GM19324 (cell line): ENCODE measurements around the gene AMOTL2.

Experiments used
- ATAC-seq: cut with Tn5 transposase; IDR thresholded peaks from one replicate; pipeline ENCODE4 v1.9.1; 2021; ENCODE audit warnings: mild to moderate bottlenecking, moderate library complexity; ENCODE audit not compliant: unreplicated experiment, low FRiP score

AMOTL2 gene

DNA sequence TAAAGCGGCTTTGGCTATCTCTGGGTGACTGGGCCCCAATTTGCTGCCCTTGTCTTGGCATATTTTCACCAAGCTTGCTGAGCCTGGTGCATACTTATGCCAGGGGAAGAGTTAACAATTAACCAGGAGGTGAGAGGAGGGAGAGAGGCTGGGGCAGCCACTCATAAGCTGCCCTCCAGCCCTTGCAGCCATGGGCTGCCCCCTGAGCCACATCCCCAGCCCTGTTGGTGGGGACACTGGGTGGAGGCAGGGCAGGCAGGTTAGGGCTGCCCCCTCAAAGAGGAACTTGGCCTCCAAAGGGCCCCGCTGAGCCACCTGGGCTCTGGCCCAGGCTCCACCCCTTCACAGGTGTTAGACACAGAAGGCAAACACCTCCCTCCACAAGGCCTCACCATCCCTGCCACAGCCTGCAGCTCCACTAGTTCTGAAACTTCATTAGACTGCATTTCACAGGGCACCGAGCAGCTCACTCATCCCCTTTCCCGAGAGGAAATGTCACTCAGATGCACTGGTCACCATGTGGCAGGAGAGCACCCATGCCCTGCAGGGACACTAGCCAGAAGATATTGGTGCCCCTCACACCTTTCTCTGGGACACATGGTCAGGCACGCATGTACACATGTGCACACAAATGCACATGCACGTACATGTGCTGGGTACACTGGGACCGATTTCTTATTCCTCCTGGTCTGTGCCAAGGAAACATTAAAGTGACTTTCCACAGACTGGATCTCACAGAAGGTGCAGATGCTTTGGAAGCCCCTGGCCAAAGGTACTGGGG, 20.2 kb downstream of the AMOTL2 start:
- ATAC-seq: no peak

DNA sequence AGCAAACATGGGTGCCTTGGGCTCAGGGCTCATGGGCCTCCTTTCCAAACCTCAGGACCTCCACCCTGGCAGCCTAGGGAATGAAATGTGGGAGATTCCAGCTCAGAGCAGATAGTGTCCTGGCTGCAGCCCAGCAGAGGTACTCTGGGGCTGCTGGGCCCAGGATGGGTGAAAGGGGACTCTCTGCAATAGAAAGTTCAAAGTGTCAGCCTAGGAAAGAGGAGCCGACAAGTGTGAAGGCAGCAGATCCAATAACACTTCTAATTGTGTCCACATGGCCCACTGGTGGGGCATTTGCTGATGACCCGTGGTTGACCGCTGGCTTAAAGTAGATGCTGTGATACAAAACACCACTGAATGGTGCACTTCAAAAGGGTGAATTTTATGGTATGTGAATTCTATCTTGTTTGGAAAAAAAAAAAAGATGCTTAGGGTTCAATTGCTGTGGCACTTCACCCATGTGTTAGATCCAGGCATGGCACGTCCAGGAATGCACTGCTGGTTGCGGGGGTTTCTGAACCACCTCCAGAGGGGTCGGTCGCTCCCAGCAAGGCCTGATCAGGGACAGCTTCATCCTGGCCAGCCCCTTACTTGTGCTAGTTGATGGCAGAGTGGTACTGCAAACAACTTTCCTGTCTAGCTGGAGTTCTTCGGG, 20.9 kb downstream of the AMOTL2 start:
- ATAC-seq: no peak

DNA sequence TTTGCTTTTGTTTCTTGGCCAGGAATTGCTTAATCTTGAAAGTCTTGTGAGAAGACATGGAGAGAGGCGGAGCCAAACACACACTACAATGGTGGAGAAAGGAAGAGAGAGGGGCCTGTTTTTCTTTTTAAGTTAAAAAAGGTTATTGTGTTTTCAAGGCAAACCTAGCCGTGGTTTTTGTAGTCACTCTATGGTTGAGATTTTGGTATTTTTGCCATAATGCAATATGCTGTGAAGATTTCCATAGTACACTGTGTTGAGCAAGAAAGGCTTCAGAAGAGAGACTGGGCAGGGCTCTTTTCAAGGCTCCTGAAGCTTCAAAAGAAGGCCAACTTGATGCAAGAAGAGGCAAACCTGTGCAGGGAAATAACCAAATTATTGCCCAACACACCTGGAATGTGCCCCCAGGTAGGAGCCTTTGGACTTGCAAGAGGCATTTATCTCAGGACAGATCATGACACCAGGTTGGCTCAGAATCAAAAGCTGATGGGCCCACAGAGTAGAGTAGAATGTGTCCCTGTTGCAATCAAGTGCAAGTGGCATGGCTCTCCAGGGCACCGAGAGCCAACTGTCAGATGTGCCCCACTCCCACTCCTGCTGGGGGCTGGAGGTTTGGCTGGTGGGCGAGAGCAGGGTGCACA, 22.1 kb downstream of the AMOTL2 start:
- ATAC-seq: no peak

DNA sequence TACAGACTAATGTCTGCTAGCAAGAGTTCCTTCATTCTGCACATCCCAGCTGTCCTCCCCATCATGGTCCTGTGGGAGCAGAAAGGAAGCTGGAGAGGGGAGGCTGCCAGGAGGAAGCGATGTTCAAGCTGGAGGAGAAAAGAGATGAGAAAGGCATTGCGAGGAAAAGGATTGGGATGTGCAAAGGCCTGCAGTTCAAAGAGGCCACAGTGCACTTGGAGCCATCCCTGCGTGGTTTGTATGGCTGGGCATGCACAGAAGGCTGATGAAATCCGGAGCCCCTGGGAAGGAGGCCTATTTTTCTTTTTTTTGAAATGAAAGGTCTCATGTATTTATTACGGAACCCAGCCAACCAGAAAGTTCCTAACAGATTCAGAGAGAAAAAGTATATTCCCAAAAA, 22.8 kb downstream of the AMOTL2 start:
- ATAC-seq: no peak

- ATAC-seq: no peak
Measured at GRCh38 chr3:134350861-134351311, 23.4 kb downstream of the AMOTL2 start.

DNA sequence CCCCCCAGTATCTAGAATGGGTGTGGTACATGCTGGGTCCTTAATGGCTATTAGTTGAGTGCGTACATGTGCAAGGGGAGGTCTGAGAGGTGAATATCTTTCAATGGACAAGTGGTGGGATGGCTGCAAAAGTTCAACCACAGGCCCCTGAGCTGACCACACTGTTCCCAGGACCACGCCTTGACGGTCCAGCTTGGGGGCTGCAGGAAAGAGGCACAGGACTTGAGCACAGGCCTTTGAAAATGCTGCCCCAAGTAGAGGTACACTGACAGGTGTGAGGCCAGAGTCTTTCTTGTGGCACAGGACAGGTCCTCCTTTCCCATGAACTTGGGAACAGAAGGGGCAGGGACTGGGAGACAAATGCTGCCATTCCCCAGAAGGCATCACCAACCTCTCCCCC, 24.0 kb downstream of the AMOTL2 start:
- ATAC-seq: no peak

DNA sequence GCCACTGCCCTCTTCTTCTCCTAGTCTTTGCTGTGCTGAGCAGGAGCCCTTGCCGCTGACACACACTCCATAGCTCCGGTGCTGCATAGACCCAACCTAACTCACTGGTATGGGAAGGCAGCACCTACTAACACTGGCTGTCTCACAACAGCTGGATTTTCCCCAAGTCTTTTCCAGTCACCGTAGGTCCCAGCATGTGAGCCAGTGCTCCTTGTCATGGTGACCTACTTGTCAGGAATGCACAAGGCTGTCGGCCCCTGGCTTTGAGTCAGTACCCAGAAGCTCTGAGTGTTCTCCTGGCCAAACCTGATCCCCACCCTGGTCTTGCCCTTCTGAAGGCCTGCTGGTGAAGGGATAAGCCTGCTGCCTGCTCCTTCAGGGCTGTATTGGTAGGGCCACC, 25.7 kb downstream of the AMOTL2 start:
- no peak for ATAC-seq

GRCh38 chr3:134347551-134347950, 26.7 kb downstream of the AMOTL2 start:
- ATAC-seq: no peak

DNA sequence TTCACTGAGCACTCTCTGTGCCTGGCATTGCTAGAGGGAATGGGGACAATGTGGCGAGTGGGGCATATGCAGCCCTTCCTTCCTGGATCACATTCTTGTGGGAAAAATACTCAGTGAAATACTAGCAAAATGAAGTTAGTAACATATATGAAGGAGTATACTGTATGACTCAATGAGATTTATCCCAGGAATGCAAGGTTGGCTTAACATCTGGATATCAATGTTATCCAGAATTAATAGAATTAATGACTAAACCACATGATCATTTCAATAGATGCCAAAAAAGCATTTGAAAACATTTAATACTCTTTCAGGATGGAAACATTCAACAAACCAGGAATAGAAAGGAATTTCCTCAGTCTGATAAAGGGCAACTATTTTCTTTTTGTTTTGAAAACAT, 27.5 kb downstream of the AMOTL2 start:
- ATAC-seq: no peak

GRCh38 chr3:134345202-134345601, 29.0 kb downstream of the AMOTL2 start:
- no peak for ATAC-seq

DNA sequence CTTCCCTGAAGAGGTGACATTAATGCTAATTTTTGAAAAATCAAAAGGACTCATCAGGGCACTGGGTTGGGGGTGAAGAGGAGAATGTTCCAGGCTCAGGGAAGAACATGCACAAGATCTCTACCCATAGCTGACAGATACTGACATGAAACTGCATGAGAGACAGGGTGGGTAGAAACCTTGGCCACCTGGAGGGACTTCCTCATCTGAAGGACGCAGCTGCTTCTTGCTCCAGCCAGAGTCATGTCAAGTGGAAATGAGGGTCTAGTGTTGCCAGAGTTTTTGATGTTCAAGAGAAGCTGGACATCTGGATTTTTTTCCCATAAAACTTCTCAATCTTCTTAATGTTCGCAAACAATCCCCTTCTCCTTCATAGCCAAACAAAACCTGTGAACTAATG, 29.7 kb downstream of the AMOTL2 start:
- ATAC-seq: no peak

GRCh38 chr3:134342259-134342658, 32.0 kb downstream of the AMOTL2 start:
- ATAC-seq: no peak

DNA sequence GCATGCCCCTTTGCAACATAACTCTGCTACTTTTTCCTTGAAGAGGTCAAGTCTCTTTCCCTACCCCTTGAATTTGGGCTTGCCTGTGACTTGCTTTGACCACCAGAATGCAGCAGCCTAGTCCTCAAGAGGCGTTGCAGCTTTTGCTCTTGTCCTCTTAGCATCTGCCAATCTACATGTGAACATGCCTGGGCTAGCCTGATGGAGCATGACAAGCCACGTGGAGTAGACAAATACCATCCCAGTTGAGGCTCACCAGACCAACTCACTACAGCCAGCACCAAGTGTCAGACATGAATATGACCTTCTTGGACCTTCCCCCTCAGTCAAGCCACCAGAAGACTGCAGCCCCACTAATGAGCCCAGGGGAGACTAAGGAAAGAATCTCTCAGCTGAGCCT, 32.9 kb downstream of the AMOTL2 start:
- ATAC-seq: no peak

DNA sequence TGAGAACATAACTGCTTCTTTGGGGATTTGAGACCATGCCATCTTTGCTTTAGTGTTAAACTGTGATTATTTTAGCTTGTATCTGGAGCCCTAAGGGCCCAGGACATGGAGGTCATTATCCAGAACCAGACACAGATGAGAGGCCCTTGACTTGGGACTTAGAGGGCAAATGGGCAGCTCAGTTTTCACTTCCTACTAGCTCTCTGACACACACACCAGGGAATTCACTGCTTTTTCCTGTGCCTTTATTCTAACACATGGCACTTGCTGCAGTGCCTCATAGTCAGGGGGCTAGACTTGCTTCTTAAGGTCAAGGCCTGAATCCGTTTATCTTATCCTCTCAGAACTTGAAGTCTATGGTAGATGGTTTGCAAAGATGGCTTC, 33.3 kb downstream of the AMOTL2 start:
- ATAC-seq: no peak

GRCh38 chr3:134340362-134340981, 33.8 kb downstream of the AMOTL2 start:
- no peak for ATAC-seq

DNA sequence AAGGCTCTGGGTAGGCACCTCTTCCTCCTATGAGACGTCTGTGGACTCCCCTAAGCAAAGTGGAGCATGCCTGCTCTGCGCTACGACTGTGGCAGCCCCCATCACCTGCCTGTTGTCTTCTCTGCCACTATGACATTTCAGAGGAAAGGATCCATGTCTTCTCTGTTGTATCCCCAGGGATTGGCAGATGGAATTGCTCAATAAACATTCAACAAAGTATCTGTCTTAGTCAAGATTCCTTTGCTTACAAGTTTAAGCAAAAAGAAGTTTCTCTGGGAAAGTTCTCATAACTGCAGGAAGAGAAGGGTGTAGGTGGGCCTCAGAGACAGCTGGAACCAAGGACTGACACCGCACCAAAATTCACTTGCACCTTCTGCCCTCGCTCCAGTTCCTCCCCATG, 34.3 kb downstream of the AMOTL2 start:
- ATAC-seq: no peak

DNA sequence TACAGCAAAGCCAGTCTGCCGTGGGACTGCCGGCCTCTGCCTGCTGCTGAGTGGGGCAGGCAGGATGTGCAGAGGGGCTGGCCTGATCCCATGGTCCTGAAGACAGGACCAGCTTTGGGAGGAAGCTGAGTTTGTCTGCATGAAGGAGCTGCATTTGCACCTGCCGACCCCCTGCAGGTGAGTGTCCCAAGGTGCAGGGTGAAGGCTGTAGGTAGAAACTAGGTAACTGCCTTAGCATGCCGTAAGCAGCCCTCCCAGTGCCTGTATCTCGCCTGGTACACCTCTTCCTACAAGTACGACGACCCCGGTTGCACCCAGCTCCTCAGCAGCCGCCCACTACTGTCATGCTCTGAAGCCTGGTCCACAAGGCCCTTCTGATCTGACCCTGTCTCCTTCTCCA, 34.9 kb downstream of the AMOTL2 start:
- ATAC-seq: no peak

- ATAC-seq: no peak
Measured at GRCh38 chr3:134338516-134339261, 35.6 kb downstream of the AMOTL2 start.

DNA sequence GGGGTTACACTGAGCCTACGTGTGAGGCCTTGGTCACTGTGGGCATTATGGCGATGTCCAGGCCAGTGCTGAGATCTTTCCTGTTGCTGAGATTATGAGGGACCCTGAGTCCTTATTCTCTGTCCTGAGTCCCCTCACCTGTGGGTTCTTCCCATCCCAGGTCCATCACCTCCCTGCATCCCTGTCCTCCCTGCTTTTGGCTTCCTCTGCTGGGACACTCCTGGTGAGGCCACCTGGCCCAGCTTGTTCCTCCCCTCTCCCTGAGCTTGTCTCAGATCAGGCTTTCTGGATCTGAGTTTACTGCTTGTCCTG, 36.1 kb downstream of the AMOTL2 start:
- no peak for ATAC-seq

GRCh38 chr3:134337511-134338200, 36.6 kb downstream of the AMOTL2 start:
- ATAC-seq: no peak
